ENCODE measurements around the gene SLC6A18.
"Not testable (repeated sequence)": the region's sequence is repeated elsewhere in the genome, so short reads cannot be mapped to it uniquely, and the experiment has no call there.

SLC6A18 gene

DNA sequence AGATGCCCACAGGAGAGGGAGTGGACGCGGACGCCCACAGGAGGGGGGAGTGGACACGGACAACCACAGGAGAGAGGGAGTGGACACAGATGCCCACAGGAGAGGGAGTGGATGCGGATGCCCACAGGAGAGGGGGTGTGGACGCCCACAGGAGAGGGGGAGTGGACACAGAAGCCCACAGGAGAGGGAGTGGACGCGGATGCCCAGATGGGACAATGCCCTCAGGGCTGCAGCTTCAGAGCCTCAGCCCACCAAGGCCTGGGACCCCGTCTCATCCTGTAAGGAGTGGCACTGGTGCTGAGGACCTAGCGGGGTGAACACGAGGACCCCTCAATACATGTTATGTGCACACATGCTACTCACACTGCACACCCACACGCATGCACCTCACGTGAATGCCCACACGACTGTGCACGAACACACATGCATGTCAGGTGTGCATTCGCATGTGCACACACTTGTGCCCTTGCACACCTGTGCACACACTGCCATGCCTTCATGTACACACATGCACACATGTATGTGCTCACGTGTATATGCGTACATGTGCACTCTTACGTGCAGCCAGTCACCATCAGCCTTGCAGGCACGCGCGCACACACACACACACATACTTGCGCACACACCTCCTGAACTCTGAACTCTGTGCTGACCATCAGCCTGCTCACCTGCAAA is 34.8 kb downstream of the SLC6A18 start:
- DNase-seq, result no peak

DNA sequence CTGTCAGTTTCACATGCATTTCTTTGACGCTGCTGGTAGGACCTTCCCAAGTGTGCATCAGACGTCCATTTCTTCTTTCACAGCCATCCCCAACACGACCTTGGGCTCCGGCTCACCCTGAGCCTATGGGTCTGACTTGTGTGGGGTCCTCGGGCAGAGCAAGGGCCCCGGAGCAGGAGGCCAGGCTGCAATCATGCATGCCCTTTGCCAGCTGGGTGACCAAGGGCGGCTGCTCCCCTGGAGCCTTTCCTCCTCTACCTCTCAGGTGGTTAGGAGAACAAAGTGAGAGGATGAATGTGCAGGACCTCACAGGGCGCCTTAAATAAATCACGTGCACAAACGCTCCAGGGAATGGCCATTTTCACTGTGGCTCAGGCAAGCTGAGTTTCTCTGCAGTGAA is 36.5 kb downstream of the SLC6A18 start:
- no peak for DNase-seq

DNA sequence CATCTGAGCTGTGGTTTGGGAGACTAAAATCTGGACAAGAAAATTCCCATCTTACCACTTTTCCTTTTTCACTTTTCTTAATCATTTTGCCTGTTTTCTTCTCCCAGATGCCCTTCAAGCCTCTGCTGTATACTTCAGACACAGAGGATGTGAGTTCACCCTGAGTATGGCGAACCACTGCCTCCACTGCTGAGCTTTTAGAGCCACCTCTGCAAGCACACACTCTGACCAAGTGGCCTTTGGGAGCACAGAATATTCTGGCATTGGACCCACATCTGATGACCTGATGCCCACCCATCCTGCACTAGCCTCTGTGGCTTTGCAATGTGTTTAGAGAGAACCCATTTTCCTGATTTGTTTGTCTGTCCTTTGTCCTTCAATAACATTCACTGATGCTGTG is 37.2 kb downstream of the SLC6A18 start:
- DNase-seq, result no peak

DNA sequence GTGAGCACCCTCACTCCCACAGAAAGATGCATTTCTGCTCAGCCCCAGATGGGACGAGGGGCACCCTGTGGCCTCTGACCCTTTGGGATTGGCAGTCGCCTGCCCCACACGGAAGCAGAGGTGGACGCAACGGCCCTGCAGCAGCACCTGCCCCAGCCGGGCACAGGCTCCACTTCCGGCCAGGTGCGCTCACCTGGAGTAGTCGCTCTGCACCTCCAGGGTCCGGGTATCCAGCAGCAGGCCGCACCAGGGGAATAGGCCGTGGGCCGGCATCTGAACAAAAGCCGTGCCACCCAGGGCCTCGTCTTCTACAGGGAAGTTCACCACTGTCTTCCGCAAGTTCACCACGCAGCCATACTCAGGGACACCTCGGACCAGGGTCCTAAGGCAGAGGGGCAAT is 39.0 kb downstream of the SLC6A18 start:
- DNase-seq, result no peak

DNA sequence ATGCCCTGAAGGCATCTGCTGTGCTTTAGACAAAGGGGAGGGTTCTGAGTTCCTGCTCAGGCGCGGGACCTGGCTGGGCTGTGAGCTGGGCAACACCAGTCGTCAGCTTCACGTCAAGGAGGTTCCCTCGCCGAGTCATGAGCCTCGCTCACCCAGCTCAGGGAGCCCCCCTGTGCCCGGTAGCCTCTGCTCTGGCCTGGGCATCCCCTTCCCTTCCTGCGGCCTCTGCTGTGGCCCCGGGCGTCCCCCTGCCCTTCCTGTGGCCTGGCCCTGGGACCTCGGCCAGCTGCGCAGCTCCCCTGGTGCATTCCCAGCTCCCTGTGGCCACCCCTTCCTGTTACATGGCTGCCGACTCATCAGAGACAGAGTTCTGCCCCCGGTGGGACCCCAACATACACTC is 39.8 kb downstream of the SLC6A18 start:
- DNase-seq, result no peak

DNA sequence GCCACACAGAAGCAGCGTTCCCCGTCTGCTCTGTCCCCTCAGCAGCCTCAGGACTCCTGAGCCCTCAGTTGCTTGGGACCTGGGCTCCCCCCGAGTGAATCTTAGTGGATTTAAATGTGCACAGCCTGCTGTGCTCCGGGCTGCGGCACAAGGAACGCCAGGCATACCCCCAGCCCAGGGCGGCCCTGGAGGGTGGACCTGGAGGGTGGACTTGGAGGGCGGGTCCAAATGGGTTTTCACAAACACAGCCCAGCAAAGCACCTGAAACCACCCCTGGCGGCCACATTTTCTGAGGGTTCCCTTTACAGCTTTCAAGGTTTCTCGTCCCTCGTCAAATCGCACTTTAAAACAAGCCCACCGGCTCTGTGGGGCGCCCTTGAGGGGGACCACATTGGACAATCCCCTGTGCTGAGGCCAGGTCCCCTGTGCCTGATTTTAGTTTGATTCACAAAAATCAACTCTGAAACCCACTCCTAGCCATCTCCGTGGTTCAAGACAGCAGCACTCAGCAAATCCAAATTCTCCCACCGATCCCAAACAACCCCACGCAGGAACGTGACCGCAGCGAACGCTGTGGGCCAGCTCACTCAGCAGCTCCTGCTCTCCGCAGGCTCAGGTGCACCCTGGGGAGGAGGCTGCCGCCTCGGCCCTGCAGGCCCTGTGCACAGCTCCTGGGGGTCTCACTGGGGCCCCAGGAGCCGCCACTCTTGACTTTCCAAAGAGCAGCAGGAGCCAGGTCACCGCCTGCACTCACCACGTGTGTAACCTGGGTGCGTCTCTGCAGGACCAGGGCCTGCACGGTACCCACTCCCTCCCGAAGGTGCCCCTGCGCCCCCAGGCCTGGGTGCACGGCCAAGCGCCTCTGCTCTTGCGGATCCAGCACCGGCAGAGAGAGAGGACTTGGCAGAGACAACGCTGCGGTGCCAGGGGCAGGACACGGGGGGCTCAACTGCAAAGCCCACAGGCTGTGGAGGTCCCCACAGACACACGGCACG is 40.6 kb downstream of the SLC6A18 start:
- no peak for DNase-seq

DNA sequence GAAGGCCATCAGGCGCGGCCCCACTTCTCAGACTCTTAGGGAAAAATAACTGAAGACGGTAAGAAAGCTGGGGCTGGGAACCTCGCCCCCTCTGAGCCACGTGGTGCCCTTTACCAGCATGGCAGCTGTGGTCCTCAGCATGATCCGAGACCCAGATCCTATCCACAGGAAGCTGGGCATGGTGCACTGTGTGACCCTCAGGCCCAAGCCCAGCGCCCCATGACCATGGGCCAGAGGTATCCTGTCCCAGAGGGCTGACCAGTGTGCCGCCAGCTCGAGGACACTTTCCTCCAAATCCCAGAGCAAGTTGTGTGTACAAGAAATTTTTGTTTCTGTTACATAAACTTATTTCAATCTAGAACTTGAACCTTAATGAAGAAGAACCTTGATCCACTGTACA is 41.6 kb downstream of the SLC6A18 start:
- DNase-seq, result no peak

DNA sequence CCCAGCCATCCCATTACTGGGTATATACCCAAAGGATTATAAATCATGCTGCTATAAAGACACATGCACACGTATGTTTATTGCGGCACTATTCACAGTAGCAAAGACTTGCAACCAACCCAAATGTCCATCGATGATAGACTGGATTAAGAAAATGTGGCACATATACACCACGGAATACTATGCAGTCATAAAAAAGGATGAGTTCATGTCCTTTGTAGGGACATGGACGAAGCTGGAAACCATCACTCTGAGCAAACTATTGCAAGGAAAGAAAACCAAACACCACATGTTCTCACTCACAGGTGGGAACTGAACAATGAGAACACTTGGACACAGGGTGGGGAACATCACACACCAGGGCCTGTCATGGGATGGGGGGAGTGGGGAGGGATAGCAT is 42.3 kb downstream of the SLC6A18 start:
- not testable (repeated sequence) for DNase-seq

DNA sequence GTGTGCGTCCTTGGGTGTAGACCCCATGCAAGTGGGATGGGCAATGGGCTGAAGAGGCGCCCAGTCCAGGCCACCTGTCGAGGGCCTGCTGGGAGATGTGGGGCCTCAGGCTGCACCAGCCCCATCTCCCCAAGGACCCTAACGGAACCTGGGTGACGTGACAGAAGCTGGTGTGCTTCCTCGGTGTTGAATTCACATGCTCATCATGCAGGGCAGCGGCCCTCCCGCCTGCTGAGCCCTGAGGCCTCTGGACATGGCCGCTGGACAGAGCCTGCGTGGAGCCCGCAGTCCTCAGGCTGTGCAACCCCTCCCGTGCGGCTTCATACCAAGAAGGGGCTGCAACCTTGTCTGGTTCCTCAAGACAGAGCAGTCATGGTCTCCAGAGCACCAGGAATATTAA is 42.9 kb downstream of the SLC6A18 start:
- DNase-seq, result no peak

DNA sequence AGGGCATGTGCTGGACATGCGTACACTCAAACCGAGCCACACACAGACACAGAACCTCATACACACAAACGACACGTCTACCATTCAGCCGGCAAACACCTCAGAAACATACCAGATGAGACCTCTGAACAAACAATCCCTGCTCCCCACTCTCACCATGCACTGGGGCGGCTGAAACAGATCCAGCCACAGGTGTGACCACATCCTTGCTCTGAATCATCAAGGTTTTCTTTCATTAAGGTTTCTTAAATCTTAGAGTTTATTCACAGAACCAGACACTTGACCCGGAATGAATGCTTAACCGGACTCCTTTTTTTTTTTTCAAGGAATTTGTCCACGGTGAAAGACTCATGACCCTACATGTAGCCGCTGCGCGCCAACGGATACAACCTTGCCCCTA is 43.5 kb downstream of the SLC6A18 start:
- no peak for DNase-seq

DNA sequence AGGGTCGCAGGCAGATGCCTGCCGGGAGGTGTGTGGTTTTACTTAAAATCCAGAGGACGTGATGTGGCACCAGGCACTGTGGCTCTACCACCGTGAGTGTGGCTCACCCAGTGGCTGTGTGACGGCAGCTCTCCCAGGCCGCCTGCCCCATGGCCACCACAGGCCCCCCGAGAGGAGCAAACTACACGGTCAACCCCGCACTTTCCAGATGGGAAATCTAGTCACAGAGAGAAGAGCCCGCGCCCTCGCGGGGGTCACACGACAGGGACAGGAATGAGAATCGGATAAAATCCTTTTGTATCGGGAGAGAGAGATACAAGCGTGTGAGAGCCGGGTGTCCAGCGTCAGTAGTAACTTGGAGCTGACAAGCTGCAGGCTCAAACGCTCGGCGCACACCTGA is 45.2 kb downstream of the SLC6A18 start:
- no peak for DNase-seq

DNA sequence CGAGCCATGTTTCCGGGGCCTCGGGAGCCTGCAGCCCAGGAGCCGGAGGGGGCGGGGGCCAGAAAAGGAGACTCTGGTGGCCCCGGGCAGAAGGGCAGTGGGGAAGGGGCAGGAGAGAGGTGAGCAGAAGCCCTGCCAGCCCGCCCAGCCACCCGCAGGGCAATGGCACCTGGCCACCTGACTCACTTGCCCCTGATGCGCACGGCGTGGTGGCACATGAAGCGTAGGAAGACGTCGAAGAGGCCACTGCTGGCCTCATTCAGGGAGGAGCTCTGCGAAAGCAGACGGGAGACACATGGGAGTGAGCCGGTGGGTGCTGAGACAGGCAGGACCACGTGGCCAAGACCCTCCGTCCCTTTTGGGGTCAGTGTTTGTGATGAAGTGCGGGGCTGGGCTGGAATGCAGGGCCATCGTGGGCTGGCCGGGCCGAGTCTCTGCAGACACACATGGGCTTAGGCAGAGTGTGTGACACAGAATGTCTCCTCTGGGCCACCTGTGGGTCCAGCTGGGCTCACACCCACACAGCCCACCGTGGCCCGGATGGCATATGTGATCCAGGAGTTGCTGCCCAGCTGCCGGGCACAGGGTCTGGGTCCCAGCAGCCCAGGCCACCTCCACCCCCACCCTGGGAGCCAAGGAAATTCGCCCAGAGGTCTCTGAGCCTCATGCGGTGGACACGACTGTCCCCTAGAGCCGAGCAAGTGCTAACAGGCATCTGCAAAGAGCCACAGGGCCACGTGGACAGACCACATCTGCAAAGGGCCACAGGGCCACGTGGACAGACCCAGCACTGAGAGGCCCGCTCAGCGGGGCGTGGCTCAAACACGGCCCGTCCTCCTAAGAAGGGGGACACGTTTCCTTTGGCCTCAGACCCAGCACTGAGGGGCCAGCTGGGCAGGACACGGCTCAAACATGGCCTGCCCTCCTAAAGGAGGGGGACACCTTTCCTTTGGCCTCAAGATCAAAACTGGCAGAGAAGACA is 46.0 kb downstream of the SLC6A18 start:
- no peak for DNase-seq

DNA sequence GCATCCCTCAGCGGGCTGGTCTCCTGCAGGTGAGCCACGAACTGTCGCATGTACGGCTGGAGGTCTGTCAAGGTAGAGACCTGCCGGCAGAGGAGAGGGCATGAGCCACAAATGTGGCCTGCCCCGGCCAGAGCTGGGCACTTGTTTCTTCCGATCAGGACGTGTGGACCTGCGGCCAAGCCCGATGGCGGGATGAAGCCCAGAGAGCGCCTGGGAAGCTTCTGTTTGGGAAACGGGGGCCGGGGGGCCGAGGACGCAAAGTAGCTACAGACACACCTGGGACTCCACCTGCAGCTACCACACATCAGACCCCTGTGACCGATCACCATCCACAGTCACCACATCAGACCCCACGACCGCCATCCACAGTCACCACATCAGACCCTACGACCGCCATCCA is 47.0 kb downstream of the SLC6A18 start:
- no peak for DNase-seq

DNA sequence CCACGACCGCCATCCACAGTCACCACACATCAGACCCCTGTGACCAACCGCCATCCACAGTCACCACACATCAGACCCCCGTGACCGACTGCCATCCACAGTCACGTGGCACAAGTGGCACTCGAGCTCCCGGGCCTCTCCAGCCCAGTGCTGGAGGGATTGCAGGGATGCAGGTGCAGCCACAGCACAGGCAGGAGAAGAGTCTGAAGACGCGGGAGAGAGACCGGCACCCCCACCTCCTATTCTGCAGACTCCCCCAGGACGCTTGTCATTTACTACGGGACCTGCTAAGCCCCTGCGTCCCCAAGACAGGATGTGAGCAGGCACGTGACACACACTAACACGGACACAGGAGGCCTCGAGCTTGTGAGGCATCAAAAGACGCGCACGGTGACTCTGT is 48.6 kb downstream of the SLC6A18 start:
- DNase-seq, result no peak

DNA sequence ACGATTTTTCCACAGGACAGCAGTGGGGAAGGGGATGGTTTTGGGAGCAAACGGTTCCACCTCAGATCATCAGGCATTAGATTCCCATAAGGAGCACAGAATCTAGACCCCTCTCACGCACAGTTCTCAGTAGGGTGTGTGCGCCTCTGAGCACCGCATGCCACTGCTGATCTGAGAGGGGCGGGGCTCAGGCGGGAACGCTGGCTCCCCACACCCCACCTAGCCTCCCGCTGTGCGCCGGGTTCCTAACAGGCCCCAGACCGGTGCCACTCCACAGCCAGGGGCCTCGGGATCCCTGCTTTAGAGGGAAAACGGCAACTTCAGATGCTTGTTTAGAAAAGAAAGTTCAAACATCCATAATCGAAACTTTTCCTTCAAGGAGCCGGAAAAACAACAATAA is 49.3 kb downstream of the SLC6A18 start:
- no peak for DNase-seq

DNA sequence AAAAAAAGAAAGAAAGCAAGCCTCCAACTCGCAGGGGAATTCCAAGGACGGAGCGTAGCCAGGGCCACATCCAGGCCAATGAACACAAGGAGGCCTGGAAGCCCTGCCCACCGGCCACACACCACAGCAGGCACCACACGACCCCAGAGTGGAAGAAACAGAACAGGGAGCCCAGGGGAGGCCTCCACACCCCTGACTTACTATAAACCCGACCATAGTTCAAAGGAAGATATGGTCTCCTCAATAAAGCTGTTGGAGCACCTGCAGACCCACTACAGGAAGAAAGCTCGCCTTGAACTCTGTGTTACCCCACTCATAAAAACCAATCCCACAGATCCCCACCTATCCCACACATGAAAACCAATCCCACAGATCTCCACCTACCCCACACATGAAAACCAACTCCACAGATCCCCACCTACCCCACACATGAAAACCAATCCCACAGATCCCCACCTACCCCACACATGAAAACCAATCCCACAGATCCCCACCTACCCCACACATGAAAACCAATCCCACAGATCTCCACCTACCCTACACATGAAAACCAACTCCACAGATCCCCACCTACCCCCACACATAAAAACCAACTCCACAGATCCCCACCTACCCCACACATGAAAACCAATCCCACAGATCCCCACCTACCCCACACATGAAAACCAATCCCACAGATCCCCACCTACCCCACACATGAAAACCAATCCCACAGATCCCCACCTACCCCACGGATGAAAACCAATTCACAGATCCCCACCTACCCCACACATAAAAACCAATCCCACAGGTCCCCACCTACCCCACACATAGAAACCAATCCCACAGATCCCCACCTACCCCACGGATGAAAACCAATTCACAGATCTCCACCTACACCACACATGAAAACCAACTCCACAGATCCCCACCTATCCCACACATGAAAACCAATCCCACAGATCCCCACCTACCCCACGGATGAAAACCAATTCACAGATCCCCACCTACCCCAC is 50.5 kb downstream of the SLC6A18 start:
- DNase-seq, result not testable (repeated sequence)

DNA sequence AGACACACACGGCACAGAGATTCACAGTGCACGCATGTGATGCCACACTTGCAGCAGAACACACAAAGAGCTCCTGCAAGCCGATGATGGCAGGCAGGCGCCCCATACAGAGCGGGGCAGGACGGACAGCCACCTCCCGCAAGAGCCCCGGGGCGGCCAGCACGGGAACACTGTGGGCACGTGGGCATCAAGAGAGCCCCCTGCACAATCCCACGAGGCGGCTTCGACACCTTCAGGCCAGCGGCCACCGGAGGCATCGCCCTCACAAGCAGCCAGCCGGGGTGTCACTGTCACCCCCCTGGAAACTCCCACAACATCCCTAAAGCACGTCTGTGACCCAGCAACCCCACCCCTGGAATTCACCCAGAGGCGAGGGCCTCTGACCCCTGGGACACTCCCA is 51.7 kb downstream of the SLC6A18 start:
- no peak for DNase-seq

DNA sequence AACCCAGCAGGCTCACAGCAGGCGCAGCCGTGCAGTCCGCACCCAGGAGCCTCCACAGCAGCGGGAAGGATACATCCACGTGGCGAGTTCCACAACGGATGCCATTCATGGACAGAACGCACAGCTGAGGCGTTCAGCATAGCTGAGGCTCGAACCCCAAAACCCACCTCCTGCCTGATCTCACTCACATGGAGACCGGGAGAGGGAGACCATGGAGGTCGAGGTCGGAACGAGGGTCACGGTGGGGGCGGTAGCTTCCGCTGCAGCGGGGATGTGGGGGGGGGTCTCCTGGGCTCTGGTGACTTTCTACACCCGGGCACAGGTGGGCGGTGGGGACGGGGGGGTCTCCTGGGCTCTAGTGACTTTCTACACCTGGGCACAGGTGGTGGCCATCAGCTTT is 52.1 kb downstream of the SLC6A18 start:
- no peak for DNase-seq

DNA sequence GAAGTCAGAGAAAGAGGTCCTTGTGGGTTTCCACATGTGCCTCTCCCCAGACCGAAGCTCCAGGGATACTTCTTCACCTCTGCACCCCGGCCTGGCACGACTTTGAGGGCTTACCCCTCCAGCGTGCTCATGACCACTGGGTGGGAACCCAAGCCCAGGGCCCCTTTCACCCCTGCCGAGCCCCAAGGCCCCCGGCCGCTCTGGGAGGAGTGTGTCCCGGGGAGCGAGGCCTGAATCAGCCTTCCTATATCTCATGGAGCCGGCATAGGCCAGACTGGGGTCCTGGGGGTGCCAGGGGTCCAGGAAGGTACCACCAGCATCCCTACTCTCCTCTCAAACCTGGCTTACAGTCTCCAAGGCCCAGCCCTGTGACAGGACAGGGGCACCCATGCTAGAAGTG is 52.6 kb downstream of the SLC6A18 start:
- DNase-seq, result no peak

DNA sequence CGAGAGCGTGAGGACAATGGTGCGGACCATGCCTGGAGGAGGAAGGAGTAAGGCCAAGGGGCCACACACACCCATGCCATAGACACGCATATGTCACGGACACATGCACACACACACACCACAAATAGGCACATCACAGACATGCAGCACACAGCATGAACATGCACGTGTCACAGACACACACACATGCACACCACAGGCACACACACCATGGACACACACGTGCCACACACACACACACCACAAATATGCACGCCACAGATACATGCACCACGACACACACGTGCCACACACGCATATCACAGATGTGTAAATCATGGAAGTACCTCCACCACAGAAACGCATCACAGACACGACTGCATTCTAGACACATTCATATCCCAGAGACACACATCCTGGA is 53.0 kb downstream of the SLC6A18 start:
- no peak for DNase-seq

DNA sequence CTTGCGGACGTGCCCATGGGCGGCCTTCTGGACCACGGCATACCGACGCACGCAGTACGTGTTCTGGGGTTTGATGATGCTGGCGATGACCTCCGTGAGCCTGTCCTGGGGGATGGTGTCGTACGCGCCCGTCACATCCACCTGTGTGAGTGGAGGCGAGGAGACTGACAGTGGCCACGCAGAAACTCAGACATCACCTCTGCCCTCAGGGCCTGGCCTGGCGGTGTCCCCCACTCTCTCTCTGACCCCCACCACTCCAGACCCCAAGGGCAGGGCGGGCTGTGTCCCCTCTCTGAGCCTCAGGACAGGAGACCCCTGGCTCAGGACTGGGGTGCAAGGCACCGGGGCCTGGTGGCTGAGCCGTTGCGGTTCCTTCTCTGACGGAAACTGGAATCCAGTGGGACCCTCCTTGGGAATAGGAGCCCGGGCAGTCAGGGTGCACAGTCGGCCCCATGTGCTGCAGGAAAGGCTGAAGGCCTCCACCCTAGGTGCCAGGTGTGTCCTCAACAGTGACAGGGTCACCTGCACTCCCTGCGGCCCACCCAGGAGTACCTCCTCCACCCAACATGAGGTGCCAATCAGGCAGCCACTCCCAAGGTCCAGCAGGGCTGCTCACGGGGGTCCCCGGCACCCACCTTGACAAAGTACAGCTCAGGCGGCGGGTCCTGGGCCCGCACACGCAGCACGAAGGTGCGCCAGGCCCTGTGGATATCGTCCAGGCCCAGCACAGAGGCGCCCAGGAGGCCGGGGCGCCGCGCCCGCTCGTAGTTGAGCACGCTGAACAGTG is 53.7 kb downstream of the SLC6A18 start:
- no peak for DNase-seq

All from CD4-positive, alpha-beta T cell treated with Interferon gamma for 1 hour (primary cell).